Activated effector memory CD4-positive, alpha-beta T cell treated with Interleukin-2 at 50 U/mL for 16 hours (primary cell): ENCODE measurements around the gene P2RY14.
A peak's percentile ranks its signal among the peaks of the same experiment; 100 is the strongest.

Experiments
- DNase-seq: peaks from one replicate; pipeline ENCODE4 v3.0.0-alpha.2; 2020

P2RY14 gene

DNA sequence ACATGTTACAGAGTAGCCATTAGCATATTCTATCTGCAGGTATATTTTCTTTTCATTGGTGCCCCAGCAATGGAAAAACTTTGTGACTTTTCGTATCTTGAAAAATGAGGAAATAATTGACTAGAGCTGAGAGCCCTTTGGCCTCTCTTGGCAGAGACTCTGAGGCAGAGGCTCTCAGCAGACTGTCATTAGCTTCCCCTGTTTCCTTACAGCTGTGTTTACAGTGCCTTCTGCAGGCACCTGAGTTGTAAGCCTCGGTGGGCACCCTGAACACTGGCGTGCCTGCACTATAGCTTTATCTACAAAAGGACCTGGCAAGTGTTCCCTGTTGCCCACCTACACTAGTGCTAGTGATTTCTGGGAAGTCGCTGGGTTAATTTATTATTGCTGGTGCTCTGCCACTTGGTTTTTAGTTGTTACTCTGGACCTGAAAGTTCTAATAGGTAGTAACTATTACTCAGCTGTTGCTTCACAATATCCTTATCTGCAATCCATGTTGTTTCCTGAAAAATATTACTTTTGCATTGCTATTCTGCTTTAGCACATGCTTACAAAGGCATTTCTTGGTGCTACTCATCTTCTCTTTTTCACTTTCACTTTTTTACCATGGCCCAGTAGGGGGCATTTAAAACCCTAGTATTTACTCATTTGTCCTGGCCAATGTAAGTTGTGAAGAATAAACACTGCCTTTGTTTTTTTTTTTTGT, 67.5 kb downstream of the P2RY14 start:
- no peak for DNase-seq

DNA sequence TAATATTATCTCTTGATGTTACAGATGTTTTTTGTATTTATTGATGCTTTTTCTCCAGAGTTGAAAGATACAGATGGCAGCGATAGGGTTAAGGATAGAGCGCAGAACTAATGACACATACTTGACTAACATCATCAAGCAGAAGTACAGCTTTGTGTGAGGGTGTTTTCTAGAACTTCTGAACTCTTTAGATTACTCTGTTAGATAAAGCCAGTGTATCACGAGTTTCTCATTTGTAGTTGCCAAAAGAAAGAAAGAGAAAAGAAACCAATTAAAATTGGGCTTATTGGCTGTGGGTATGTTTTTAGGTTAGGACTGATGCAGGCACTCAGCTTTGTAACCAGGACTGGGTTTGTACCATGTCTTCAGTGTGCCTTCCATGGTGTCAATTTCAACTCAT, 68.7 kb downstream of the P2RY14 start:
- no peak for DNase-seq

GRCh38 chr3:151206201-151206600, 72.1 kb downstream of the P2RY14 start:
- no peak for DNase-seq

GRCh38 chr3:151205482-151205881, 72.9 kb downstream of the P2RY14 start:
- DNase-seq: no peak

- no peak for DNase-seq
Measured at GRCh38 chr3:151204530-151205402, 73.6 kb downstream of the P2RY14 start.

DNA sequence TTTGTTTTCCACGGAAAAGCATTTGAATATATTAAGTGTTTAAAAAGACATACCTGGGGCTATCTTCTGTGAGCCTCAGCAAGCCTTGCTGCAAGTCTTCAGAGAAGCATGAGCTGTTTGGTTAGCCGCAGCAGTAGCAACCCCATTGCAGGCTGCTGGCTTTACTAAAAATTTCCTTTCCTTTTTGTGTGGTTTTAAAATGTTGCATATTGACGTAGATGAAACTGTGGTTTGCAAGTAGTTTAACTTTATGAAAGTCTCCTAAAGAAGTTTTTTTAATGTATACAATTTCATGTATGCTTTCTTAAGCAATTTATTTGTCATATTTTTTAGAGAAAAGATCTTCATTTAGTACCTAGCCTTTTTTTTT, 75.3 kb downstream of the P2RY14 start, which contains the start of gene GPR171:
Gene GPR171 (minus strand): TSS at position 166 of the 370 bp plus-strand sequence. CDS start 3,830 bp downstream, outside the sequence.
- DNase-seq: peak; percentile 56

DNA sequence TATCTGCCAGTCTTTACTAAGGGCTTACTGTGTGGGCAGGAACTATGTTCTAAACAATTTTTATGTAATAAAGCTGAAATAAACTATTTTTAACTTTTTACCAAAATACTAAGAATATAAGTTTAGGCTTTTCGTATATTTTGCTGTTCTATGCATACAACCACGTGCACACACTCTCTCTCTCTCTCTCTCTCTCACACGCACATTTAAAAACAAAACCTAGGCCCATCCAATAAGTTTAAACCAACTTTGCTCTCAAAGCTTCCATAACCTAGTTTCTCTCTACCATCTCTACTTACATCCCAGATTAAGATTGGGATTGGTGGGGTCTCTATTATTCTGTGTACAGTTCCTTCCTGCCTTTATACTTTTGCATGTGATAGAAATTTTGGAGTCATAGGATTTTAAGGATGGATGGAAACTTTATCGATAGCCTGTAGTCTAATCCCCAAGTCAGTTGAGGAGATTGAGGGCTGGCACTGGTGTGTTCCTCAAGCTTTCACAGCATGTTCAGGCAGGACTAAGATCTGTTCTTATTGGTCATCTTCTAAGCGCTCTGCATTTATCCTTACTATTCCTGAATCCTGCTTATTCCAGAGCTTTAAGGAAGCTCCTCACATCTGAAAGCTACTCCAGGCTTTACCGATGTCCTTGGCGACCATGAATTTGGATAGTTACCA, 77.2 kb downstream of the P2RY14 start:
- no peak for DNase-seq

GRCh38 chr3:151200586-151200985, 77.8 kb downstream of the P2RY14 start:
- no peak for DNase-seq

DNA sequence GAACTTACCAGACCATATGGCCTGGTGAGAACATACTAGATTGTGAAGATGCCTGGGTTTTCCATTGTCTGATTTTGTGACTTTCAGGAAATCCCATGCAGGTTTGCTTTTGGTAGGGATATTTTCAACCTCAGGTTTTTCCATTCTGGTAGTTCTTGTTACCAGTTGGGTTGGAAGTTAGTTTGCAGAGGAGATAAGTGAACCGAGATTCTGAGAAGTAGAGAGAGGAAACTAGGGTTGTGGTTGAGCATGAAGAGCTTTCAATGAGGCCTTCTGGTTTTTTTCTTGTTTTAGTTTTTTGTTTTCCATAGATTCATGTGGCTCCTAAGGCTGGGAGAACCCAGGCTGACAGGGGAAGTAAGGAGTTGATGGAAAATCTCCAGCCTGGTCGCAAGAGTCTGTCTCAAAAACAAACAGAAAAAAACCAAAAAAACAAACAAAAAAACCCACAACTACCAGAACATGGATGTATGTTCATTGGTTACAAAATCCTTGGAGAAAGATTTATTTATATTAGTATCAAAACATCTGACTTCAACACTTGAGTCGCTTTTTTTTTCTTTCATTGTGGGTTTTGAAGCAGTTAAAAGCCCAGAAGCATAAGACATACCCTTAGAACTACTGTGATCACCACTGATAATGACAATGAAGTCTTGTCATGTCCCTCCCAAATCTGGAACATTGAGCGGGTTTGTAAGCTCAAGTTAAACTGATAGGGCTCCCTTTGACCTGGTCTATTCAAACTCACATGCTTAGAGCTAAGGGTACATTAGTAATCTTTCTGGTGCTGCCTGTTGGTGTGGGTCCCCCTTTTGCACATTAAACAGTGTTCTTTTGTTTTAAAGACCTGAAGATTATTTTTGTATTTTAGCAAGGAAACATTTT, 78.5 kb downstream of the P2RY14 start:
- DNase-seq: no peak

DNA sequence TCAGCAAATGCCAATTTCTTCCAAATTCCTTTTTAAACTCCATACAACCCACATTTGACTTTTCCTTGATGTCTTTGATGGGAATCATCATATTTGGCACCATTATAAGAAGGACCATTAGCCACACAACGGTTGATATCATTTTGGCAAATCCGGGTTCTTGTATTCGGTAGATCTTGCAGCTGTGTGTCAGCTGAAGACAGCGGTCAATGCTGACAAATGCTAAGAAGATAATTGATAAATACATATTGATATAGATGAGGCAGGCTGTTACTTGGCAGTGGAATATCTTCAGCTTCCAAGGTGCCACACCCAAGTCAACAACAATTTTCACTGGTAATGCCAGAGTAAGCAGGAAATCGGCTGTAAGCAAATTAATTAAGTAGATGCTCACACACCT, 79.5 kb downstream of the P2RY14 start:
- no peak for DNase-seq

GRCh38 chr3:151197981-151198767, 80.2 kb downstream of the P2RY14 start:
- DNase-seq: no peak

DNA sequence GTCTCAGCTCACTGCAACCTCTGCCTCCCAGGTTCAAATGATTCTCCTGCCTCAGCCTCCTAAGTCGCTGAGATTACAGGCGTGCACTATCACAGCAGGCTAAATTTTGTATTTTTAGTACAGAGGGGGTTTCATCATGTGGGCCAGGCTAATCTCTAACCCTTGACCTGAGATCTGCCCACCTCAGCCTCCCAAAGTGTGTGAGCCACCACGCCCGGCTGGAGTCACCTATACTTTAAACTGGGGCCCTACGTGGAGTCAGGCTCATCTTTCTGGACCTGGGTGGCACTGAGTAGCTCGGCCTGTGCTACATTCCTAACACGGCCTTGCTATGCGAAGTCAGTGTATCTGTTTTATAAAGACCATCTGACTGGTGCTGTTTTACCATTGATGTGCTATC, 81.1 kb downstream of the P2RY14 start:
- no peak for DNase-seq

GRCh38 chr3:151196434-151196833, 81.9 kb downstream of the P2RY14 start:
- DNase-seq: no peak

GRCh38 chr3:151195826-151196225, 82.5 kb downstream of the P2RY14 start:
- no peak for DNase-seq

- DNase-seq: no peak
Measured at GRCh38 chr3:151192545-151192944, 85.8 kb downstream of the P2RY14 start.

- no peak for DNase-seq
Measured at GRCh38 chr3:151191095-151191494, 87.2 kb downstream of the P2RY14 start.

DNA sequence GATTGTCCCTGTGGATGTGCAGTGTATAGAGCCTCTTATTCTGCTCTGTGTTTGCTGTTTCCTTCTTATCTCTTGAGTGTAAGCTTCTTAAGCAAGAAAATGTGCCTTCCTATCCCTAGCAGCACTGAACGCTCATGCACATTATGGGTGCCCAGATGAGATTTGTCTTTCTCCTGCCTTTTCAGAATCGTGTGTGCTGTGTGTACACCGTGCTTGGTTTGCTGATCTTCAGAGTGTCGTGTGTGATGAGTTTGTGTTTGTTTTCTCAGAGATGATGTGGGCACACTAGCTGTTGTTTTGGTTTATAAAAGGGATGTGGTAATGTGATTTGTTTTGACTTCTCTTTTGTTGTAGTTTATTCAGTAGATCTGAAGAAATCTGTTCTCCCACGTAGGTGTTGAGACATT, 95.1 kb downstream of the P2RY14 start:
- no peak for DNase-seq

DNA sequence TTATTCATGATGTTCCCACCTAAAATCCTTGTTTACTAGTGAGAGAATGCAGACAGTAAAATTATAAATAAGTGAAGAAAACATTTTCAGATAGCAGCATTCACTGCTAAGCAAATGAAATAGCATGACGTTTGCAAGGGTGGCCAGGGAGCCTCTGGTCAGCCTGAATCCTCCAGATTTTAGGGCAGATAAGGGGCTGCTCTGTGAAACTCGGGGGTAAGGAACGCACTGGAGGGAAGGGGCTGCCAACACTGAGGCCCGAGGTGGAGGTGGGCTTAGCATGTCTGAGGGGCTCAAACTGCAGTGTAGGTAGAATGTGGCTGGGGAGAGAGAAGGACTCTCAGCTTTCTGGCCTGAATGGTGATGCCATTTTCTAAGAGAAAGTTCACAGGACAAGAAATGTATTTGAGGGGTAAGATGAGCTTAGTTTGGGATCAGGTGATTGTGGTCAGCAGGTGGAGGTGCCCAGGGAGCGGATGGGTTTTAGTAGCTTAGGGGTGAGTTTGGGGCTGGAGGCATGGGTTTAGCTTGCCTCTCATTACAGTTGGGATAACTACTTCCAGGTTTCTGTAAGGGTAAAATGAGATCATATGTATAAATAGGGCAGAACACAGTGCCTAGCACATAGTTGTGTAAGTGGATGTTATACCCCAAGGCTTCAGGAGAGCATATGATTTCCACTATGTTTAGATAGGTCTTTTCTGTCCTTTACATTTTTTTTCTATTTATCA, 95.8 kb downstream of the P2RY14 start:
- DNase-seq: no peak

DNA sequence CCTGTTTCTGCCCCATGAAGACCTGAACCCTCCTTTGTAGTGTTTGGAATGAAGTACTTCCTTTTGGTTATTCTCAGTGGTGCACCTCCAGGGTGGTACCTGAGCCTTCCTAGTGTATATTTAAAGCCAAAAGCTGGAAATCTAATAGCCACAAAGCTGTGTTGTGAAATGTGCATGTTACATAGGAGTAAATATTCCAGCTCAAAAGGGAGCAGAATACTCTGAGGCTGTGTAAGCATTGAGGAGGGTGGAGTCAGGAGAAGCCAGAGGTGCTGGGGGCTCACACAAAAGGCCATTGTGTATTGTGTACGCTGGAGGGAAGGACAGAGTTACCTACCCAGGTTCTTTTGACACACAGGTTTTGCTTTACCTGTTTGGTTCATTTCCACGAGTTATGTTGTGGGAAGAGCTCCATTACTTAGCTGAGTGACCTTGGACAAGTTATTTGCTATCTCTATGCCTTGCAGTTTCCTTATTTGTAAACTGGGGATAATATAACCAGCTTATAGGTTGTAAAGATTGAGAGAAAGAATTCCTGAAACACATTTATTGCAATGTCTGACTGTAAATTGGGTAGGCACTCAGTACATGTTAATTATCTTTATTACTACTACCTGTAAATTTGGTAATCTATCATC, 100.0 kb downstream of the P2RY14 start:
- DNase-seq: no peak

DNA sequence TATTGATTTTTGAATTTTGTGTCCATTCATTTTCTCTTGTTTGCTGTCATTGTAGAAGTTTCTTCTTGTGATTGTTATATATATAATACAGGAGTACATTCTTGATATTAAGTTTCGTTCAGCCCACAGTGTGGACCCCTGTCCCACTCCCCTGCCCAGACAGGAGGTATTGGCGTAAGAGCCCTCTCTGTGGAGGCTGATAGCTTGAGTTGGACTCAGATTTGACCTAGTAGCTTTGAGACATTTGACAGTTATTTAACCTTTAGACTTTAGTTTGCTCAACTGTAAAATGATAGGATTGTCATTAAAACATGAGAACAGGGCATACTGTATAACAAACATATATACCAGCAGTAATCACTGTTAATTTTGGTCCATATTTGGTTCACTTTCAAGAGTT, 102.4 kb downstream of the P2RY14 start:
- no peak for DNase-seq

- DNase-seq: no peak
Measured at GRCh38 chr3:151174351-151174750, 104.0 kb downstream of the P2RY14 start.
